ENCODE data around the gene PRPH2.

DNA sequence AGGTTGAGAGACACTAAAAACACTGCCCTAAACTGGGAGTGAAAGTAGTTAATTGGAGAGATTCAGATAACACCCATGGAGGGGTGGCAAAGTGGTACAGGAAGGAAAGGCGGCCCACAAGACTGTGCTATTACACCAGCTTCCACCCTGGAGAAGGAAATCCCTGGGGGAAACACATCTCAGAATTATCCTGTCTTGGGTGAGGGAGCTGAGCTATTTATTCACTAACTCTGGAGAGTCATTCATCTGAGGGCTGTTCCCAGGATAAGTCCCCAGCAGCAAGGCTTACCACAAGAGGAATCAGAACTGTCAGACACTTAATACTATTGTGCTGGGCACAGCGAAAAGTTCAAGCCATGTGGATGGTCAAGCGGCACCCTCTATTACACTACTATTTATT is 13.6 kb upstream of the PRPH2 start:
- TF ChIP-seq CTCF (IDR thresholded peaks at IDR 0.05) (no peak), POLR2A (IDR thresholded peaks at IDR 0.05) (no peak)

Measured in thyroid gland (tissue), 4 donors.